Measurements from ENCODE around the gene BMP2. TPM values are rescaled to one million over a fixed set of nuclear protein-coding genes. Genes with fewer than 3 reads are reported as not detected.

BMP2 gene
- total and polyA plus RNA-seq, 2 of the 4 experiments (the other 2 are of a cell fraction) = 0.18 to 0.21 TPM

GRCh38 chr20:6769903-6770785 is 2.7 kb downstream of the BMP2 start:
- H2BK20ac ChIP-seq (ENCODE audit: low read depth, low read length) = no peak overlapping the region
- POLR2A ChIA-PET (ENCODE audit: unreplicated experiment) = no interaction called here
- H3K14ac ChIP-seq (replicated peaks; ENCODE audit: low read depth, low read length) = 0 out of 2 replicates have a peak overlapping the region, but pooled peaks have one; percentile 30
- peak overlapping the region; percentile 73 for H3K4me2 ChIP-seq (ENCODE audit: low read depth, low read length)
- dilution Hi-C loops (cut with HindIII; ENCODE audit: low sequenced_read_pairs, unreplicated experiment) = no loop called here
- H3K4me1 ChIP-seq (ENCODE audit: control insufficient read depth, insufficient read depth, low read length) = no peaks in the 10 kb centered on the region
- H2AK9ac ChIP-seq (replicated peaks; ENCODE audit: low read depth, low read length, poor library complexity) = no peak overlapping the region
- no peak overlapping the region for H3K9ac ChIP-seq (ENCODE audit: low read depth, low read length)
- no peak overlapping the region for H4K91ac ChIP-seq (ENCODE audit: insufficient read depth, low read depth, low read length)
- H3K9me3 ChIP-seq (ENCODE audit: control insufficient read depth, insufficient read depth, low read length) = no peaks in the 10 kb centered on the region
- peak overlapping the region; percentile 35 for H3K4me3 ChIP-seq (ENCODE audit: insufficient read depth, low read depth, low read length)
- intact Hi-C loops (cut with micrococcal nuclease) = loop anchor here (5.0 kb wide), 2 partner anchors 1157 to 1952 kb away; no protein-coding TSS in a partner anchor
- peak overlapping the region; percentile 69 for H2AFZ ChIP-seq (replicated peaks; ENCODE audit: low read length, poor library complexity)
- peaks cover 10% of the 10 kb centered on the region; the same call in 1 of the 2 replicates for H4K20me1 ChIP-seq (ENCODE audit: insufficient read depth, low read length)
- H3K27me3 ChIP-seq (ENCODE audit: control insufficient read depth, insufficient read depth, low read length) = peaks cover 16% of the 10 kb centered on the region
- ATAC-seq (ENCODE audit: low read depth) = no peak
- CTCF ChIA-PET = interaction anchor here (0.6 to 1.4 kb wide), 3 partner anchors 55 to 1090 kb away, joined by 3 to 4 read pairs (median 3); no protein-coding TSS in a partner anchor
- no peak overlapping the region for H2BK5ac ChIP-seq (ENCODE audit: low read depth, low read length, poor library complexity, severe bottlenecking)
- no peak overlapping the region for H3K18ac ChIP-seq (ENCODE audit: low read depth, low read length)
- 4% methylated on average over 32 of the region's 55 CpGs; no CpG with 5 or more reads in 1 of the 2 experiments for WGBS, 2 experiments (ENCODE audit: extremely low coverage in 2 of 2, insufficient read length in 1 of 2)
- H4K5ac ChIP-seq (ENCODE audit: low read depth, low read length) = no peak overlapping the region
- no peak overlapping the region for H2BK15ac ChIP-seq (ENCODE audit: low read depth, low read length)
- no peak overlapping the region for H2BK120ac ChIP-seq (ENCODE audit: low read depth, low read length)
- in situ Hi-C loops (cut with MboI; ENCODE audit: low sequenced_read_pairs) = no loop called here
- peak overlapping the region; percentile 62 for H3K23ac ChIP-seq (ENCODE audit: low read depth, low read length)
- H3K27ac ChIP-seq (ENCODE audit: insufficient read depth, low read length) = no peak overlapping the region
- no peak overlapping the region for H3K56ac ChIP-seq (ENCODE audit: extremely low read depth, insufficient read depth, low read length)
- no peaks in the 10 kb centered on the region; the same call in 1 of the 2 replicates for H3K36me3 ChIP-seq (ENCODE audit: control insufficient read depth, insufficient read depth, low read length)
- no peak for DNase-seq
- peak overlapping the region; percentile 8; the same call in 1 of the 2 replicates for H3K4ac ChIP-seq (ENCODE audit: low read depth, low read length)
- peaks cover 0 to 6% of the 10 kb centered on the region in 2 experiments; a peak in 1 of 4 replicates for H3K79me1 ChIP-seq (ENCODE audit: low read depth in 1 of 2, low read length in 2 of 2)
- H4K8ac ChIP-seq (ENCODE audit: low read depth in 2 of 2, low read length in 2 of 2) = no peak overlapping the region
- no peak overlapping the region; the same call in 1 of the 2 replicates for H2AK5ac ChIP-seq (ENCODE audit: low read depth, low read length)
- BruUV-seq (replicated peaks) = no TSS peak
- H3K9me1 ChIP-seq (ENCODE audit: insufficient read depth, low read length) = no peaks in the 10 kb centered on the region
- TF ChIP-seq POLR2A (IDR thresholded peaks at IDR 0.05; ENCODE audit: low read depth, low read length) (no peak), RCOR1 (IDR thresholded peaks at IDR 0.05; ENCODE audit: insufficient replicate concordance, low read length) (no peak), FOS (IDR thresholded peaks at IDR 0.05; ENCODE audit: low read depth, low read length) (no peak), ELK1 (IDR thresholded peaks at IDR 0.05; ENCODE audit: borderline replicate concordance, low read depth, low read length) (no peak), CTCF (conservative IDR thresholded peaks at IDR 0.05; ENCODE audit: low read depth, low read length) (no peak), MAFK (IDR thresholded peaks at IDR 0.05; ENCODE audit: low read depth, low read length) (no peak), BHLHE40 (IDR thresholded peaks at IDR 0.05; ENCODE audit: low read depth, low read length) (no peak), CEBPB (IDR thresholded peaks at IDR 0.05; ENCODE audit: low read depth, low read length) (no peak), RAD21 (IDR thresholded peaks at IDR 0.05; ENCODE audit: low read length) (no peak), RFX5 (IDR thresholded peaks at IDR 0.05; ENCODE audit: low read depth, low read length) (no peak), MXI1 (IDR thresholded peaks at IDR 0.05; ENCODE audit: borderline replicate concordance, low read depth, low read length) (no peak), MAZ (IDR thresholded peaks at IDR 0.05; ENCODE audit: borderline replicate concordance, low read depth, low read length) (no peak; the same call in 1 of the 2 replicates), NFE2L2 (IDR thresholded peaks at IDR 0.05; ENCODE audit: low read depth, low read length) (no peak), SMC3 (IDR thresholded peaks at IDR 0.05; ENCODE audit: low read depth, low read length) (no peak), CHD1 (IDR thresholded peaks at IDR 0.05; ENCODE audit: low read depth, low read length) (no peak)

All from IMR-90 (cell line).